ENCODE results near the gene SCFD2.
"Not testable (repeated sequence)": the region's sequence is repeated elsewhere in the genome, so short reads cannot be mapped to it uniquely, and the experiment has no call there.

SCFD2 gene

GRCh38 chr4:53183754-53184153 lies 182.1 kb downstream of the SCFD2 start:
- H3K36me3 ChIP-seq (replicated peaks) = no peaks in the 10 kb centered on the region
- no peak for TF ChIP-seq CTCF (IDR thresholded peaks at IDR 0.05; ENCODE audit: low read depth, low read length, missing control alignments)
- H3K27me3 ChIP-seq (replicated peaks) = no peaks in the 10 kb centered on the region
- no peak for DNase-seq
- H3K4me3 ChIP-seq (ENCODE audit: low read depth, low read length) = no peak overlapping the region
- in situ Hi-C loops (cut with HindIII; ENCODE audit: low pct_ligation_motif_present, low sequenced_read_pairs) = no loop called here
- H3K27ac ChIP-seq = no peak overlapping the region

- in situ Hi-C loops (cut with HindIII; ENCODE audit: low pct_ligation_motif_present, low sequenced_read_pairs); H3K27me3 ChIP-seq (replicated peaks); H3K27ac ChIP-seq; H3K4me3 ChIP-seq (ENCODE audit: low read depth, low read length); DNase-seq; H3K36me3 ChIP-seq (replicated peaks): not testable (repeated sequence)
Measured at GRCh38 chr4:53177751-53178150, 188.1 kb downstream of the SCFD2 start.

GRCh38 chr4:53175640-53176039 lies 190.2 kb downstream of the SCFD2 start:
- Histone ChIP-seq H3K27ac (no peak overlapping the region), H3K4me3 (ENCODE audit: low read depth, low read length) (no peak overlapping the region), H3K36me3 (replicated peaks) (no peaks in the 10 kb centered on the region), H3K27me3 (replicated peaks) (no peaks in the 10 kb centered on the region)
- no peak for DNase-seq
- TF ChIP-seq CTCF (IDR thresholded peaks at IDR 0.05; ENCODE audit: low read depth, low read length, missing control alignments) = no peak
- in situ Hi-C loops (cut with HindIII; ENCODE audit: low pct_ligation_motif_present, low sequenced_read_pairs) = no loop called here

- H3K36me3 ChIP-seq (replicated peaks) = no peaks in the 10 kb centered on the region
- H3K27ac ChIP-seq = no peak overlapping the region
- DNase-seq = no peak
- H3K27me3 ChIP-seq (replicated peaks) = no peaks in the 10 kb centered on the region
- H3K4me3 ChIP-seq (ENCODE audit: low read depth, low read length) = no peak overlapping the region
- in situ Hi-C loops (cut with HindIII; ENCODE audit: low pct_ligation_motif_present, low sequenced_read_pairs) = no loop called here
- no peak for TF ChIP-seq CTCF (IDR thresholded peaks at IDR 0.05; ENCODE audit: low read depth, low read length, missing control alignments)
Measured at GRCh38 chr4:53174823-53175222, 191.0 kb downstream of the SCFD2 start.

- H3K4me3 ChIP-seq (ENCODE audit: low read depth, low read length) = no peak overlapping the region
- no peaks in the 10 kb centered on the region for H3K27me3 ChIP-seq (replicated peaks)
- DNase-seq = no peak
- H3K36me3 ChIP-seq (replicated peaks) = no peaks in the 10 kb centered on the region
- TF ChIP-seq CTCF (IDR thresholded peaks at IDR 0.05; ENCODE audit: low read depth, low read length, missing control alignments) = no peak
- no peak overlapping the region for H3K27ac ChIP-seq
- in situ Hi-C loops (cut with HindIII; ENCODE audit: low pct_ligation_motif_present, low sequenced_read_pairs) = no loop called here
Measured at GRCh38 chr4:53173576-53173975, 192.3 kb downstream of the SCFD2 start.

GRCh38 chr4:53171797-53172196 lies 194.1 kb downstream of the SCFD2 start:
- TF ChIP-seq CTCF (IDR thresholded peaks at IDR 0.05; ENCODE audit: low read depth, low read length, missing control alignments) = no peak
- in situ Hi-C loops (cut with HindIII; ENCODE audit: low pct_ligation_motif_present, low sequenced_read_pairs) = no loop called here
- Histone ChIP-seq H3K27me3 (replicated peaks) (no peaks in the 10 kb centered on the region), H3K36me3 (replicated peaks) (no peaks in the 10 kb centered on the region), H3K4me3 (ENCODE audit: low read depth, low read length) (no peak overlapping the region), H3K27ac (no peak overlapping the region)
- DNase-seq = no peak
